Measurements from ENCODE around the gene MYORG. TPM values are rescaled to one million over a fixed set of nuclear protein-coding genes. Genes with fewer than 3 reads are reported as not detected.

Gene MYORG
- 0.98 and 1.0 TPM in 2 replicates for total RNA-seq (2014; rRNA removed; shearing (Covaris generic))
- 3.9 and 4.0 TPM in 2 replicates for total RNA-seq (2022)
- Bru-seq, nascent RNA = percentile 41 among the genes with signal in this experiment
- BruChase-seq, experiment 1, labeled RNA remaining after a 6-hour chase = percentile 44 among the genes with signal in this experiment
- BruChase-seq, experiment 2, labeled RNA remaining after a 2-hour chase = percentile 59 among the genes with signal in this experiment
- long read RNA-seq, full-length matches to known transcripts = 2 of 7 reads
- long read RNA-seq, partial matches to known transcripts = 0 of 7 reads
- long read RNA-seq, other reads (novel, unspliced or antisense) = 5 of 7 reads

GRCh38 chr9:34376596-34377403 is at the start of gene MYORG:
Gene MYORG (minus strand): TSS chr9:34376898. CDS start chr9:34372943, 3,955 bp downstream.
- no peaks in the 10 kb centered on the region for H3K9me3 ChIP-seq (ENCODE audit: low read length)
- peak within 1 kb of the TSS; percentile 73 for H2AFZ ChIP-seq (ENCODE audit: low read length)
- no peaks in the 10 kb centered on the region; the same call in 1 of the 2 replicates for H3K36me3 ChIP-seq (ENCODE audit: insufficient read depth, low read length)
- BruUV-seq (replicated peaks) = no TSS peak
- H3K4me1 ChIP-seq (ENCODE audit: insufficient read depth, low read length, poor library complexity, severe bottlenecking) = peaks cover 42% of the 10 kb centered on the region
- intact Hi-C loops (cut with micrococcal nuclease; ENCODE audit: unreplicated experiment) = no loop called here
- peak; percentile 96 for DNase-seq (ENCODE audit: low spot score)
- POLR2A ChIA-PET = interaction anchor here (0.6 to 1.2 kb wide), 3 partner anchors 17 to 245 kb away, joined by 3 to 8 read pairs (median 7); no protein-coding TSS in a partner anchor
- TF ChIP-seq CTCF (conservative IDR thresholded peaks at IDR 0.05; ENCODE audit: low read length) (no peak), EZH2phosphoT487 (IDR thresholded peaks at IDR 0.05; ENCODE audit: borderline replicate concordance, low read depth, low read length) (no peak)
- H3K4me3 ChIP-seq (ENCODE audit: low read depth, low read length, poor library complexity, severe bottlenecking) = peak within 1 kb of the TSS; percentile 76
- H3K79me2 ChIP-seq (ENCODE audit: insufficient read depth, low read depth, low read length) = no peaks in the 10 kb centered on the region
- no peaks in the 10 kb centered on the region for H3K9me2 ChIP-seq (ENCODE audit: insufficient read depth, low read length)
- H3K27ac ChIP-seq (ENCODE audit: low read depth, low read length, poor library complexity, severe bottlenecking) = no peak within 1 kb of the TSS
- H3K4me2 ChIP-seq (ENCODE audit: low read length) = peak within 1 kb of the TSS; percentile 86
- CTCF ChIA-PET (ENCODE audit: unreplicated experiment) = interaction anchor here (0.6 kb wide), 2 partner anchors 27 to 263 kb away, joined by 3 to 4 read pairs; no protein-coding TSS in a partner anchor
- H4K20me1 ChIP-seq (ENCODE audit: insufficient read depth, low read length) = no peaks in the 10 kb centered on the region

GRCh38 chr9:34419716-34420504 is 43.2 kb upstream of the MYORG start:
- DNase-seq (ENCODE audit: low spot score) = no peak
- ChIA-PET CTCF (ENCODE audit: unreplicated experiment) (no interaction called here), POLR2A (no interaction called here)
- H3K9me3 ChIP-seq (ENCODE audit: low read length) = no peaks in the 10 kb centered on the region
- no TSS peak for BruUV-seq (replicated peaks)
- TF ChIP-seq CTCF (conservative IDR thresholded peaks at IDR 0.05; ENCODE audit: low read length) (no peak), EZH2phosphoT487 (IDR thresholded peaks at IDR 0.05; ENCODE audit: borderline replicate concordance, low read depth, low read length) (no peak)
- intact Hi-C loops (cut with micrococcal nuclease; ENCODE audit: unreplicated experiment) = no loop called here
- no peaks in the 10 kb centered on the region for H3K4me1 ChIP-seq (ENCODE audit: insufficient read depth, low read length, poor library complexity, severe bottlenecking)
- no peaks in the 10 kb centered on the region for H3K79me2 ChIP-seq (ENCODE audit: insufficient read depth, low read depth, low read length)
- H3K4me2 ChIP-seq (ENCODE audit: low read length) = no peak overlapping the region
- no peak overlapping the region for H3K27ac ChIP-seq (ENCODE audit: low read depth, low read length, poor library complexity, severe bottlenecking)
- no peak overlapping the region for H2AFZ ChIP-seq (ENCODE audit: low read length)
- no peaks in the 10 kb centered on the region for H3K9me2 ChIP-seq (ENCODE audit: insufficient read depth, low read length)
- no peaks in the 10 kb centered on the region; the same call in 1 of the 2 replicates for H4K20me1 ChIP-seq (ENCODE audit: insufficient read depth, low read length)
- no peak overlapping the region for H3K4me3 ChIP-seq (ENCODE audit: low read depth, low read length, poor library complexity, severe bottlenecking)
- no peaks in the 10 kb centered on the region for H3K36me3 ChIP-seq (ENCODE audit: insufficient read depth, low read length)
